ENCODE data around the gene DOCK2.

The DOCK2 gene

DNA sequence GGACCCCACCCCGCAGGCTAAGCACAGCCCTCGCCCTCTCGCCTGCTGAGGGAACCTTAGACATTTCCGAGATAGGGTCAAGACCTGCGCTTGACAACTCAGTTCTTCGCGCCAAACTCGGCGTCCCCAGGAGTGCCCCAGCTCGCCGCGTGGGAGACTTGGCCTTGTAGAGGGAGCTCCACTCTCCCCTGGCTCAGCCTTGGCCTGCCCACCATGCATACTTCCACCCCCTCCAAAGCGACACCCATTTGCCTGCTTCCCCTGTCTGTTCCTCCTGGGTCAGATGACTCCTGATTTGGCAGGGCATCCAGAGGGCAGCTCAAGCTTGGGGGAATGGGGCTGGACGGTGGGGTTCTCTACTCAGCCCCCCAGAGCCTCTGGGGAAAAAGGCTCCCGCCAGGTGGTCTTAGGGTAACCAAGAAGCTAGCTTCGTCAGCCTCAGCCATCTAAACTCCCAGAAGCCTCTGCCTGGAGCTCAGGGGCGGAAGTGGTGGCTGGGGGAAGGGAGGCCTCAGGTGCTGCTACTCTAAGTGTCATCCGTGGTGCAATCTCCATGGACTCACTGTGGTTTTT, 560 bp downstream of the DOCK2 start:
- Histone ChIP-seq H3K9me2 (replicated peaks; ENCODE audit: control insufficient read depth, low read length) (no peaks in the 10 kb centered on the region), H3K36me3 (ENCODE audit: control insufficient read depth, low read length) (peaks cover 51% of the 10 kb centered on the region), H3K79me2 (ENCODE audit: control insufficient read depth, low read length) (peaks cover 59% of the 10 kb centered on the region), H3K4me2 (ENCODE audit: low read length) (peak overlapping the region; percentile 73), H3F3A (ENCODE audit: control insufficient read depth, insufficient read depth) (peaks cover 4% of the 10 kb centered on the region; the same call in 1 of the 2 replicates), H3K27ac (ENCODE audit: low read depth, low read length) (peak overlapping the region; percentile 72), H4K20me1 (ENCODE audit: control insufficient read depth, insufficient read depth, low read depth, low read length) (peaks cover 22% of the 10 kb centered on the region; the same call in 1 of the 2 replicates), H3K27me3 (ENCODE audit: control insufficient read depth, low read length) (no peaks in the 10 kb centered on the region), H3K4me3 (ENCODE audit: low read length) (peak overlapping the region; percentile 75), H3K4me1 (ENCODE audit: control insufficient read depth, low read length) (peaks cover 34% of the 10 kb centered on the region), H3K9me3 (ENCODE audit: control insufficient read depth, insufficient read depth, low read length) (peaks cover 9% of the 10 kb centered on the region)
- TF ChIP-seq EZH2phosphoT487 (IDR thresholded peaks at IDR 0.05; ENCODE audit: borderline replicate concordance, low read length), result no peak
- TF ChIP-seq, protein P1, sequence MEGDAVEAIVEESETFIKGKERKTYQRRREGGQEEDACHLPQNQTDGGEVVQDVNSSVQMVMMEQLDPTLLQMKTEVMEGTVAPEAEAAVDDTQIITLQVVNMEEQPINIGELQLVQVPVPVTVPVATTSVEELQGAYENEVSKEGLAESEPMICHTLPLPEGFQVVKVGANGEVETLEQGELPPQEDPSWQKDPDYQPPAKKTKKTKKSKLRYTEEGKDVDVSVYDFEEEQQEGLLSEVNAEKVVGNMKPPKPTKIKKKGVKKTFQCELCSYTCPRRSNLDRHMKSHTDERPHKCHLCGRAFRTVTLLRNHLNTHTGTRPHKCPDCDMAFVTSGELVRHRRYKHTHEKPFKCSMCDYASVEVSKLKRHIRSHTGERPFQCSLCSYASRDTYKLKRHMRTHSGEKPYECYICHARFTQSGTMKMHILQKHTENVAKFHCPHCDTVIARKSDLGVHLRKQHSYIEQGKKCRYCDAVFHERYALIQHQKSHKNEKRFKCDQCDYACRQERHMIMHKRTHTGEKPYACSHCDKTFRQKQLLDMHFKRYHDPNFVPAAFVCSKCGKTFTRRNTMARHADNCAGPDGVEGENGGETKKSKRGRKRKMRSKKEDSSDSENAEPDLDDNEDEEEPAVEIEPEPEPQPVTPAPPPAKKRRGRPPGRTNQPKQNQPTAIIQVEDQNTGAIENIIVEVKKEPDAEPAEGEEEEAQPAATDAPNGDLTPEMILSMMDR (IDR thresholded peaks at IDR 0.05; ENCODE audit: low read depth, low read length, poor library complexity, severe bottlenecking), result no peak

DNA sequence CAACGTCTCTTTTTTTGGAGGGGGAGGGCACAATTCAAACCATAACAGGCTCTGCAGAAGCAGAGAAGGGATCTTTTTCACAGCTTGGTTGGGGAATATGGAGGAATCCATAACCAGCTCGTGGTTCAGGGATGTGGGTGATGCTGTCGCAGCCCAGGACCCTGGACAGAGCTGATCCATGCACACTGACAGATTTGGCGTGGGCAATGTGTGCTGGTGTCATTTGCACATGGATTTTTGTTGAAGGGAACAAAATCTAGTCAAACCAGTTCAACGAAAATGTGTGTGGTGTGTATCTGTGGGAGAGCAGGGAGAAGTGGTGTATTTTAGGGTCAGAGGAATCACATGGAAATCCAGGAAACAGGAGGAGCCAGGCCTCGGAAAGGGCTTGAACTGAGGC, 4.2 kb downstream of the DOCK2 start:
- Histone ChIP-seq H3K27ac (ENCODE audit: low read depth, low read length) (no peak overlapping the region), H3K4me2 (ENCODE audit: low read length) (no peak overlapping the region), H3K79me2 (ENCODE audit: control insufficient read depth, low read length) (peaks cover 95% of the 10 kb centered on the region), H3K36me3 (ENCODE audit: control insufficient read depth, low read length) (peaks cover 60% of the 10 kb centered on the region), H3K4me1 (ENCODE audit: control insufficient read depth, low read length) (peaks cover 35% of the 10 kb centered on the region), H3K9me3 (ENCODE audit: control insufficient read depth, insufficient read depth, low read length) (peaks cover 9% of the 10 kb centered on the region), H3K4me3 (ENCODE audit: low read length) (no peak overlapping the region), H3F3A (ENCODE audit: control insufficient read depth, insufficient read depth) (no peaks in the 10 kb centered on the region), H4K20me1 (ENCODE audit: control insufficient read depth, insufficient read depth, low read depth, low read length) (peaks cover 25% of the 10 kb centered on the region; the same call in 1 of the 2 replicates), H3K9me2 (replicated peaks; ENCODE audit: control insufficient read depth, low read length) (no peaks in the 10 kb centered on the region), H3K27me3 (ENCODE audit: control insufficient read depth, low read length) (no peaks in the 10 kb centered on the region)
- TF ChIP-seq EZH2phosphoT487 (IDR thresholded peaks at IDR 0.05; ENCODE audit: borderline replicate concordance, low read length), result no peak
- TF ChIP-seq, protein P1 (IDR thresholded peaks at IDR 0.05; ENCODE audit: low read depth, low read length, poor library complexity, severe bottlenecking), result no peak

DNA sequence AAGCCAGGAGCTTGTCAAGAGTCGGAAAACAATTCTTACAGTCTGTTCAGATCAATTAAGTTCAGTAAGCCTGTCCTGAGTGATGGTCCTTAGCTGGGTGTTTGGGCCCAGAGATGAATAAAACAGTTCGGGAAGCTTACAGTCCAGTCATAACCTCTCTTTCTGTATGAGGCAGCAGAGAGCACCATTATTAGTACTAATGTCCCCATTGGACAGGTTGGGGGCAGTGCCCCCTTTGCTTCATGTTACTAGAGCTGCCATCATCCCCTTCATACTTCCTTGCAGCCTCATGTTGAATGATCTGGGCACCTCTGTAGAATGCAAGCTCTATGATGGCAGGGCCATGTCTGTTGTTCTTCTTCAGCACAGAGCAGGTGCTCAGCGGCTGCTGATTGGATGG, 9.8 kb downstream of the DOCK2 start:
- no peaks in the 10 kb centered on the region for H3K27me3 ChIP-seq (ENCODE audit: control insufficient read depth, low read length)
- H3F3A ChIP-seq (ENCODE audit: control insufficient read depth, insufficient read depth), result no peaks in the 10 kb centered on the region
- no peaks in the 10 kb centered on the region for H3K9me2 ChIP-seq (replicated peaks; ENCODE audit: control insufficient read depth, low read length)
- H3K36me3 ChIP-seq (ENCODE audit: control insufficient read depth, low read length), result peaks cover 60% of the 10 kb centered on the region
- H3K4me1 ChIP-seq (ENCODE audit: control insufficient read depth, low read length), result peaks cover 56% of the 10 kb centered on the region
- H4K20me1 ChIP-seq (ENCODE audit: control insufficient read depth, insufficient read depth, low read depth, low read length), result peaks cover 40% of the 10 kb centered on the region
- peaks cover 100% of the 10 kb centered on the region for H3K79me2 ChIP-seq (ENCODE audit: control insufficient read depth, low read length)
- H3K9me3 ChIP-seq (ENCODE audit: control insufficient read depth, insufficient read depth, low read length), result no peaks in the 10 kb centered on the region
- H3K27ac ChIP-seq (ENCODE audit: low read depth, low read length), result no peak overlapping the region
- peak overlapping the region; percentile 38; the same call in 1 of the 2 replicates for H3K4me3 ChIP-seq (ENCODE audit: low read length)
- TF ChIP-seq, protein P1 (IDR thresholded peaks at IDR 0.05; ENCODE audit: low read depth, low read length, poor library complexity, severe bottlenecking), result no peak
- no peak for TF ChIP-seq EZH2phosphoT487 (IDR thresholded peaks at IDR 0.05; ENCODE audit: borderline replicate concordance, low read length)
- H3K4me2 ChIP-seq (ENCODE audit: low read length), result peak overlapping the region; percentile 41

All from DOHH2 (cell line).